Stimulated activated CD4-positive, alpha-beta T cell treated with anti-CD3 and anti-CD28 coated beads, TNF-alpha, amount 100 ng/mL, for 24 hours (primary cell): ENCODE data around the gene PTER.

Experiments
- DNase-seq, 3 experiments: peaks; one replicate each; pipeline ENCODE4 v3.0.0-alpha.2; 2020; ENCODE audit warnings: low read depth in 3 of 3

Gene PTER

GRCh38 chr10:16436758-16437539 is at the start of gene PTER:
Gene PTER, plus strand, starts transcription at chr10:16437010. Its CDS starts 47,375 bp downstream, at chr10:16484385.
- peak; percentile 98 to 99 (median 99) for DNase-seq

- DNase-seq: no peak
These were observed 44.2 kb upstream of the PTER start for GRCh38 chr10:16392531-16393069.

- no peak for DNase-seq
These were observed 43.4 kb upstream of the PTER start for GRCh38 chr10:16393271-16393858.

GRCh38 chr10:16401416-16401815 is 35.4 kb upstream of the PTER start:
- no peak for DNase-seq

GRCh38 chr10:16408379-16408778 is 28.4 kb upstream of the PTER start:
- DNase-seq: no peak

GRCh38 chr10:16417341-16417740 is 19.5 kb upstream of the PTER start:
- no peak for DNase-seq

- DNase-seq: no peak
These were observed 13.2 kb upstream of the PTER start for GRCh38 chr10:16423599-16423998.

GRCh38 chr10:16425449-16425848 is 11.4 kb upstream of the PTER start:
- no peak for DNase-seq

- no peak for DNase-seq
These were observed 7.3 kb upstream of the PTER start for GRCh38 chr10:16429539-16429938.

- DNase-seq: no peak
These were observed 448 bp upstream of the PTER start for GRCh38 chr10:16436367-16436757.

GRCh38 chr10:16437540-16437894 is 707 bp downstream of the PTER start:
- no peak for DNase-seq

GRCh38 chr10:16439295-16439694 is 2.5 kb downstream of the PTER start:
- no peak for DNase-seq

- DNase-seq: peak in 1 of 3 experiments; percentile 13
These were observed 3.8 kb downstream of the PTER start for GRCh38 chr10:16440396-16441133.

GRCh38 chr10:16441173-16441840 is 4.5 kb downstream of the PTER start:
- DNase-seq: no peak

GRCh38 chr10:16442914-16443313 is 6.1 kb downstream of the PTER start:
- no peak for DNase-seq

GRCh38 chr10:16445770-16446469 is 9.1 kb downstream of the PTER start:
- no peak for DNase-seq

- no peak for DNase-seq
These were observed 12.6 kb downstream of the PTER start for GRCh38 chr10:16449454-16449853.

- no peak for DNase-seq
These were observed 21.6 kb downstream of the PTER start for GRCh38 chr10:16458166-16458955.

GRCh38 chr10:16459423-16459939 is 22.7 kb downstream of the PTER start:
- no peak for DNase-seq

GRCh38 chr10:16466001-16466400 is 29.2 kb downstream of the PTER start:
- DNase-seq: no peak
